GM23338 (cell line): Measurements from ENCODE around the gene QRFP. TPM values are rescaled to one million over a fixed set of nuclear protein-coding genes. Genes with fewer than 3 reads are reported as not detected.

ENCODE experiments used
- ATAC-seq: fragments of 200-7000 bp; cut with Tn5 transposase; 3 replicates; pipeline ENCODE4 v1.9.1; 2020
- DNase-seq: peaks from one replicate; pipeline ENCODE4 v3.0.0-alpha.2; 2015; ENCODE audit warnings: low spot score
- H2AFZ ChIP-seq: fragments of 200-600 bp; sonication (generic); 2 replicates; pipeline ENCODE4 v1.8.0; 2016; ENCODE audit warnings: antibody characterized with exemption, mild to moderate bottlenecking, moderate library complexity
- H3F3A ChIP-seq: fragments of 200-600 bp; sonication (generic); replicated peaks from 2 replicates; pipeline ENCODE4 v1.8.0; 2017; ENCODE audit warnings: antibody characterized with exemption, mixed run types, low read depth
- H3K27ac ChIP-seq: fragments of 200-600 bp; sonication (generic); 2 replicates; pipeline ENCODE4 v1.6.1; 2016; ENCODE audit warnings: low read depth
- H3K27me3 ChIP-seq: fragments of 200-600 bp; sonication (generic); 2 replicates; pipeline ENCODE4 v1.8.0; 2016; ENCODE audit warnings: mild to moderate bottlenecking, mixed run types, moderate library complexity; ENCODE audit not compliant: insufficient read depth
- H3K36me3 ChIP-seq: fragments of 200-600 bp; sonication (generic); 2 replicates; pipeline ENCODE4 v1.8.0; 2016; ENCODE audit warnings: mild to moderate bottlenecking; ENCODE audit not compliant: insufficient read depth
- H3K4me1 ChIP-seq: fragments of 200-600 bp; sonication (generic); 2 replicates; pipeline ENCODE4 v1.8.0; 2016; ENCODE audit warnings: mild to moderate bottlenecking, moderate library complexity; ENCODE audit not compliant: insufficient read depth
- H3K4me2 ChIP-seq: fragments of 200-600 bp; sonication (generic); 2 replicates; pipeline ENCODE4 v1.7.1; 2017; ENCODE audit warnings: mixed run types
- H3K4me3 ChIP-seq: fragments of 200-600 bp; sonication (generic); 2 replicates; pipeline ENCODE4 v1.6.1; 2016; ENCODE audit warnings: mixed run types
- H3K79me2 ChIP-seq: fragments of 200-600 bp; sonication (generic); replicated peaks from 2 replicates; pipeline ENCODE4 v1.8.0; 2017; ENCODE audit warnings: mild to moderate bottlenecking; ENCODE audit not compliant: insufficient read depth
- H3K9me2 ChIP-seq: fragments of 200-600 bp; sonication (generic); 2 replicates; pipeline ENCODE4 v1.8.0; 2017; ENCODE audit not compliant: insufficient read depth
- H4K20me1 ChIP-seq: fragments of 200-600 bp; sonication (generic); replicated peaks from 2 replicates; pipeline ENCODE4 v1.8.0; 2017; ENCODE audit warnings: mild to moderate bottlenecking; ENCODE audit not compliant: insufficient read depth
- H3K27ac Mint-ChIP-seq: 2 replicates; pipeline ENCODE4 v1.8.0; 2020; ENCODE audit warnings: inconsistent platforms, mild to moderate bottlenecking, moderate library complexity, mixed read lengths
- H3K27me3 Mint-ChIP-seq: 3 replicates; pipeline ENCODE4 v1.8.0; 2022; ENCODE audit warnings: low read depth, mild to moderate bottlenecking, moderate library complexity, mixed read lengths, inconsistent platforms; ENCODE audit not compliant: insufficient read depth, poor library complexity
- H3K36me3 Mint-ChIP-seq: 3 replicates; pipeline ENCODE4 v1.8.0; 2021; ENCODE audit warnings: low read depth, mild to moderate bottlenecking, inconsistent platforms, moderate library complexity, mixed read lengths
- H3K4me1 Mint-ChIP-seq: 3 replicates; pipeline ENCODE4 v1.8.0; 2020; ENCODE audit warnings: mild to moderate bottlenecking, inconsistent platforms, mixed read lengths
- H3K4me3 Mint-ChIP-seq: 3 replicates; pipeline ENCODE4 v1.8.0; 2021; ENCODE audit warnings: moderate library complexity, mild to moderate bottlenecking, inconsistent platforms, mixed read lengths
- H3K9me3 Mint-ChIP-seq: 3 replicates; pipeline ENCODE4 v1.8.0; 2020; ENCODE audit warnings: moderate library complexity, mild to moderate bottlenecking, inconsistent platforms, mixed read lengths
- EZH2 ChIP-seq: fragments of 200-600 bp; sonication (generic); IDR thresholded peaks from one replicate; pipeline ENCODE4 v1.8.0; 2017; ENCODE audit warnings: antibody characterized with exemption, mild to moderate bottlenecking, low read depth; ENCODE audit not compliant: unreplicated experiment
- EZH2phosphoT487 ChIP-seq: fragments of 200-600 bp; sonication (generic); IDR thresholded peaks from one replicate; pipeline ENCODE4 v1.8.1; 2018; ENCODE audit warnings: antibody characterized with exemption; ENCODE audit not compliant: unreplicated experiment
- NANOG ChIP-seq: IDR thresholded peaks from 2 replicates; pipeline ENCODE4 v1.6.1; 2016; ENCODE audit warnings: antibody characterized with exemption, borderline replicate concordance
- POLR2AphosphoS5 ChIP-seq: IDR thresholded peaks from 2 replicates; pipeline ENCODE4 v1.6.1; 2016; ENCODE audit warnings: antibody characterized with exemption, low read depth
- REST ChIP-seq: IDR thresholded peaks from one replicate; pipeline ENCODE4 v1.6.1; 2018; ENCODE audit warnings: antibody characterized with exemption; ENCODE audit not compliant: unreplicated experiment
- STAT1 ChIP-seq: IDR thresholded peaks from one replicate; pipeline ENCODE4 v1.6.1; 2016; ENCODE audit warnings: antibody characterized with exemption; ENCODE audit not compliant: unreplicated experiment
- ZNF114 ChIP-seq: fragments of 250-450 bp; sonication (Bioruptor Pico); IDR thresholded peaks from 2 replicates; pipeline ENCODE4 v1.5.0; 2020; ENCODE audit warnings: mild to moderate bottlenecking, moderate library complexity
- ZNF331 ChIP-seq: fragments of 250-450 bp; sonication (Bioruptor Pico); IDR thresholded peaks from 2 replicates; pipeline ENCODE4 v1.5.0; 2020; ENCODE audit warnings: low read depth, mild to moderate bottlenecking, moderate library complexity
- polyA plus RNA-seq: library from polyadenylated mRNA; unstranded; fragments of >200 nt; fragmentation: Nextera tagmentation; extraction: Ambion mirVana; gene quantifications from 2 replicates; pipeline ENCODE4 v1.2.1, GENCODE V29; 2016
- total RNA-seq: library from RNA; depleted of rRNA; stranded (reverse); fragments of >200 nt; shearing (Covaris generic); gene quantifications from 2 replicates; pipeline ENCODE4 v1.2.3, GENCODE V29; 2014
- TF ChIP-seq, protein P1 (sequence below): fragments of 250-450 bp; sonication (Bioruptor Pico); IDR thresholded peaks from 2 replicates; pipeline ENCODE4 v1.5.0; 2020; ENCODE audit warnings: mild to moderate bottlenecking, moderate library complexity

QRFP gene
- total and polyA plus RNA-seq, 2 experiments from 2014 or later = not detected

GRCh38 chr9:130935648-130936271 is 39.1 kb upstream of the QRFP start:
- ATAC-seq = no peak
- Histone ChIP-seq H3K79me2 (no peaks in the 10 kb centered on the region), H3K27ac (no peak overlapping the region), H3K36me3 (no peaks in the 10 kb centered on the region), H3K9me2 (no peaks in the 10 kb centered on the region), H3K4me1 (peaks cover 50% of the 10 kb centered on the region), H3K4me2 (no peak overlapping the region; the same call in 1 of the 2 replicates), H3K27me3 (peaks cover 39% of the 10 kb centered on the region), H4K20me1 (no peaks in the 10 kb centered on the region), H3K4me3 (no peak overlapping the region), H3F3A (peaks cover 16% of the 10 kb centered on the region), H2AFZ (no peak overlapping the region)
- H3K27ac Mint-ChIP-seq = no peak overlapping the region
- no peaks in the 10 kb centered on the region; the same call in 2 of the 3 replicates for H3K9me3 Mint-ChIP-seq
- H3K36me3 Mint-ChIP-seq = no peaks in the 10 kb centered on the region; the same call in 2 of the 3 replicates
- no peak for DNase-seq
- TF ChIP-seq POLR2AphosphoS5 (no peak), EZH2phosphoT487 (no peak), EZH2 (no peak), ZNF331 (CRISPR knock-in tag) (no peak), ZNF114 (CRISPR knock-in tag) (no peak), STAT1 (no peak)
- H3K4me3 Mint-ChIP-seq = no peak overlapping the region; the same call in 2 of the 3 replicates
- peaks cover 55% of the 10 kb centered on the region for H3K4me1 Mint-ChIP-seq
- peaks cover 50% of the 10 kb centered on the region for H3K27me3 Mint-ChIP-seq

- peaks cover 9% of the 10 kb centered on the region; the same call in 1 of the 2 replicates for H3F3A ChIP-seq
- H3K4me1 ChIP-seq = peaks cover 43% of the 10 kb centered on the region
- Mint-ChIP-seq H3K27ac (no peak overlapping the region), H3K4me1 (peaks cover 51% of the 10 kb centered on the region), H3K36me3 (no peaks in the 10 kb centered on the region; the same call in 2 of the 3 replicates), H3K27me3 (peaks cover 46% of the 10 kb centered on the region), H3K4me3 (no peak overlapping the region; the same call in 2 of the 3 replicates), H3K9me3 (no peaks in the 10 kb centered on the region; the same call in 2 of the 3 replicates)
- H3K4me3 ChIP-seq = no peak overlapping the region
- no peak overlapping the region for H2AFZ ChIP-seq
- peaks cover 31% of the 10 kb centered on the region for H3K27me3 ChIP-seq
- no peaks in the 10 kb centered on the region for H4K20me1 ChIP-seq
- no peak for DNase-seq
- no peak overlapping the region for H3K27ac ChIP-seq
- no peak overlapping the region for H3K4me2 ChIP-seq
- no peak for ATAC-seq
- no peaks in the 10 kb centered on the region for H3K36me3 ChIP-seq
- no peaks in the 10 kb centered on the region for H3K79me2 ChIP-seq
- H3K9me2 ChIP-seq = no peaks in the 10 kb centered on the region
- TF ChIP-seq POLR2AphosphoS5 = no peak
- TF ChIP-seq, protein P1, sequence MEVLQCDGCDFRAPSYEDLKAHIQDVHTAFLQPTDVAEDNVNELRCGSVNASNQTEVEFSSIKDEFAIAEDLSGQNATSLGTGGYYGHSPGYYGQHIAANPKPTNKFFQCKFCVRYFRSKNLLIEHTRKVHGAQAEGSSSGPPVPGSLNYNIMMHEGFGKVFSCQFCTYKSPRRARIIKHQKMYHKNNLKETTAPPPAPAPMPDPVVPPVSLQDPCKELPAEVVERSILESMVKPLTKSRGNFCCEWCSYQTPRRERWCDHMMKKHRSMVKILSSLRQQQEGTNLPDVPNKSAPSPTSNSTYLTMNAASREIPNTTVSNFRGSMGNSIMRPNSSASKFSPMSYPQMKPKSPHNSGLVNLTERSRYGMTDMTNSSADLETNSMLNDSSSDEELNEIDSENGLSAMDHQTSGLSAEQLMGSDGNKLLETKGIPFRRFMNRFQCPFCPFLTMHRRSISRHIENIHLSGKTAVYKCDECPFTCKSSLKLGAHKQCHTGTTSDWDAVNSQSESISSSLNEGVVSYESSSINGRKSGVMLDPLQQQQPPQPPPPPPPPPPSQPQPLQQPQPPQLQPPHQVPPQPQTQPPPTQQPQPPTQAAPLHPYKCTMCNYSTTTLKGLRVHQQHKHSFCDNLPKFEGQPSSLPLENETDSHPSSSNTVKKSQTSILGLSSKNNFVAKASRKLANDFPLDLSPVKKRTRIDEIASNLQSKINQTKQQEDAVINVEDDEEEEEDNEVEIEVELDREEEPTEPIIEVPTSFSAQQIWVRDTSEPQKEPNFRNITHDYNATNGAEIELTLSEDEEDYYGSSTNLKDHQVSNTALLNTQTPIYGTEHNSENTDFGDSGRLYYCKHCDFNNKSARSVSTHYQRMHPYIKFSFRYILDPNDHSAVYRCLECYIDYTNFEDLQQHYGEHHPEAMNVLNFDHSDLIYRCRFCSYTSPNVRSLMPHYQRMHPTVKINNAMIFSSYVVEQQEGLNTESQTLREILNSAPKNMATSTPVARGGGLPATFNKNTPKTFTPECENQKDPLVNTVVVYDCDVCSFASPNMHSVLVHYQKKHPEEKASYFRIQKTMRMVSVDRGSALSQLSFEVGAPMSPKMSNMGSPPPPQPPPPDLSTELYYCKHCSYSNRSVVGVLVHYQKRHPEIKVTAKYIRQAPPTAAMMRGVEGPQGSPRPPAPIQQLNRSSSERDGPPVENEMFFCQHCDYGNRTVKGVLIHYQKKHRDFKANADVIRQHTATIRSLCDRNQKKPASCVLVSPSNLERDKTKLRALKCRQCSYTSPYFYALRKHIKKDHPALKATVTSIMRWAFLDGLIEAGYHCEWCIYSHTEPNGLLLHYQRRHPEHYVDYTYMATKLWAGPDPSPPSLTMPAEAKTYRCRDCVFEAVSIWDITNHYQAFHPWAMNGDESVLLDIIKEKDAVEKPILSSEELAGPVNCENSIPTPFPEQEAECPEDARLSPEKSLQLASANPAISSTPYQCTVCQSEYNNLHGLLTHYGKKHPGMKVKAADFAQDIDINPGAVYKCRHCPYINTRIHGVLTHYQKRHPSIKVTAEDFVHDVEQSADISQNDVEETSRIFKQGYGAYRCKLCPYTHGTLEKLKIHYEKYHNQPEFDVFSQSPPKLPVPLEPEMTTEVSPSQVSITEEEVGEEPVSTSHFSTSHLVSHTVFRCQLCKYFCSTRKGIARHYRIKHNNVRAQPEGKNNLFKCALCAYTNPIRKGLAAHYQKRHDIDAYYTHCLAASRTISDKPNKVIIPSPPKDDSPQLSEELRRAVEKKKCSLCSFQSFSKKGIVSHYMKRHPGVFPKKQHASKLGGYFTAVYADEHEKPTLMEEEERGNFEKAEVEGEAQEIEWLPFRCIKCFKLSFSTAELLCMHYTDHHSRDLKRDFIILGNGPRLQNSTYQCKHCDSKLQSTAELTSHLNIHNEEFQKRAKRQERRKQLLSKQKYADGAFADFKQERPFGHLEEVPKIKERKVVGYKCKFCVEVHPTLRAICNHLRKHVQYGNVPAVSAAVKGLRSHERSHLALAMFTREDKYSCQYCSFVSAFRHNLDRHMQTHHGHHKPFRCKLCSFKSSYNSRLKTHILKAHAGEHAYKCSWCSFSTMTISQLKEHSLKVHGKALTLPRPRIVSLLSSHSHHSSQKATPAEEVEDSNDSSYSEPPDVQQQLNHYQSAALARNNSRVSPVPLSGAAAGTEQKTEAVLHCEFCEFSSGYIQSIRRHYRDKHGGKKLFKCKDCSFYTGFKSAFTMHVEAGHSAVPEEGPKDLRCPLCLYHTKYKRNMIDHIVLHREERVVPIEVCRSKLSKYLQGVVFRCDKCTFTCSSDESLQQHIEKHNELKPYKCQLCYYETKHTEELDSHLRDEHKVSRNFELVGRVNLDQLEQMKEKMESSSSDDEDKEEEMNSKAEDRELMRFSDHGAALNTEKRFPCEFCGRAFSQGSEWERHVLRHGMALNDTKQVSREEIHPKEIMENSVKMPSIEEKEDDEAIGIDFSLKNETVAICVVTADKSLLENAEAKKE (CRISPR knock-in tag) = no peak
- no peak for TF ChIP-seq ZNF331 (CRISPR knock-in tag)
- no peak for TF ChIP-seq ZNF114 (CRISPR knock-in tag)
- TF ChIP-seq NANOG = no peak
- TF ChIP-seq REST = no peak
- no peak for TF ChIP-seq EZH2phosphoT487
Observed at GRCh38 chr9:130934702-130935647, 38.4 kb upstream of the QRFP start.
